HEK293T (cell line): ENCODE results near the gene APEX1.

Experiments used
- CTCF ChIA-PET: fragments of 350-600 bp; formaldehyde crosslinking; extraction: SDS; loops from one replicate; lab custom pipeline; 2021; ENCODE audit warnings: antibody characterized with exemption, inconsistent platforms; lab: Yijun Ruan, JAX
- POLR2A ChIA-PET: fragments of 350-600 bp; formaldehyde crosslinking; extraction: SDS; loops from one replicate; lab custom pipeline; 2020; ENCODE audit warnings: antibody characterized with exemption, inconsistent platforms; lab: Yijun Ruan, JAX
- DNase-seq: peaks from one replicate; pipeline ENCODE4 v3.0.0; 2012; ENCODE audit warnings: mixed read lengths; ENCODE audit errors: extremely low spot score
- ARNT ChIP-seq: fragments of 450-650 bp; IDR thresholded peaks from 2 replicates; pipeline ENCODE4 v1.6.1; 2017; ENCODE audit warnings: mild to moderate bottlenecking
- BHLHE40 ChIP-seq: fragments of 450-650 bp; IDR thresholded peaks from 2 replicates; pipeline ENCODE4 v1.6.1; 2016; ENCODE audit warnings: mild to moderate bottlenecking, moderate library complexity, borderline replicate concordance
- CTBP1 ChIP-seq: fragments of 450-650 bp; IDR thresholded peaks from 2 replicates; pipeline ENCODE4 v1.6.1; 2016; ENCODE audit warnings: borderline replicate concordance
- ELF4 ChIP-seq: fragments of 450-650 bp; IDR thresholded peaks from 2 replicates; pipeline ENCODE4 v1.6.1; 2017; ENCODE audit warnings: antibody characterized with exemption
- FOXA1 ChIP-seq: fragments of 450-650 bp; IDR thresholded peaks from 2 replicates; pipeline ENCODE4 v1.6.1; 2016; ENCODE audit warnings: mild to moderate bottlenecking
- FOXK2 ChIP-seq: fragments of 450-650 bp; IDR thresholded peaks from 2 replicates; pipeline ENCODE4 v1.6.1; 2016; ENCODE audit warnings: mild to moderate bottlenecking
- FOXM1 ChIP-seq: fragments of 450-650 bp; IDR thresholded peaks from 2 replicates; pipeline ENCODE4 v1.6.1; 2017; ENCODE audit warnings: mild to moderate bottlenecking, borderline replicate concordance
- HDGF ChIP-seq: fragments of 450-650 bp; IDR thresholded peaks from 2 replicates; pipeline ENCODE4 v1.6.1; 2017; ENCODE audit warnings: antibody characterized with exemption, borderline replicate concordance
- L3MBTL2 ChIP-seq: fragments of 450-650 bp; conservative IDR thresholded peaks from 2 replicates; pipeline ENCODE4 v1.6.1; 2016; ENCODE audit warnings: mild to moderate bottlenecking
- LEF1 ChIP-seq: fragments of 450-650 bp; IDR thresholded peaks from 2 replicates; pipeline ENCODE4 v1.6.1; 2017; ENCODE audit warnings: mild to moderate bottlenecking, borderline replicate concordance
- NFRKB ChIP-seq: fragments of 450-650 bp; IDR thresholded peaks from 2 replicates; pipeline ENCODE4 v1.6.1; 2016; ENCODE audit warnings: mild to moderate bottlenecking, moderate library complexity
- PKNOX1 ChIP-seq: fragments of 450-650 bp; IDR thresholded peaks from 2 replicates; pipeline ENCODE4 v1.6.1; 2016
- SP1 ChIP-seq: fragments of 450-650 bp; IDR thresholded peaks from 2 replicates; pipeline ENCODE4 v1.6.1; 2017
- SUZ12 ChIP-seq: fragments of 450-650 bp; IDR thresholded peaks from 2 replicates; pipeline ENCODE4 v1.6.1; 2016; ENCODE audit warnings: mild to moderate bottlenecking
- TARDBP ChIP-seq: fragments of 450-650 bp; IDR thresholded peaks from 2 replicates; pipeline ENCODE4 v1.6.1; 2016
- ZNF384 ChIP-seq: fragments of 450-650 bp; IDR thresholded peaks from 2 replicates; pipeline ENCODE4 v1.6.1; 2016

The APEX1 gene

GRCh38 chr14:20469890-20470602 is 15.0 kb downstream of the APEX1 start:
- peak; percentile 41 for TF ChIP-seq L3MBTL2
- no peak for TF ChIP-seq NFRKB
- POLR2A ChIA-PET: interaction anchor here (0.7 to 4.0 kb wide), 22 partner anchors 8 to 213 kb away, joined by 3 to 47 read pairs (median 4); partner anchors contain the start of genes APEX1, OSGEP, PARP2 and PIP4P1
- DNase-seq: peak; percentile 31
- CTCF ChIA-PET: interaction anchor here (0.5 to 0.9 kb wide), 4 partner anchors 8 to 140 kb away, joined by 3 to 6 read pairs (median 4); no protein-coding TSS in a partner anchor

- no peak for DNase-seq
- TF ChIP-seq NFRKB (no peak), ZNF384 (no peak), SUZ12 (no peak), ARNT (no peak), HDGF (no peak), FOXM1 (no peak)
- POLR2A ChIA-PET: interaction anchor here (1.4 to 4.0 kb wide), 8 partner anchors 10 to 140 kb away, joined by 3 to 47 read pairs (median 11); partner anchors contain the start of genes APEX1, OSGEP, PARP2 and PIP4P1
- CTCF ChIA-PET: no interaction called here
Observed at GRCh38 chr14:20470603-20470901, 15.5 kb downstream of the APEX1 start.

GRCh38 chr14:20472536-20473169 is 17.6 kb downstream of the APEX1 start:
- POLR2A ChIA-PET: no interaction called here
- DNase-seq: no peak
- TF ChIP-seq TARDBP (no peak), FOXA1 (no peak), PKNOX1 (no peak)
- CTCF ChIA-PET: interaction anchor here (0.6 kb wide), 1 partner anchor 158 kb away, joined by 3 read pairs; no protein-coding TSS in a partner anchor

GRCh38 chr14:20476776-20477175 is 21.8 kb downstream of the APEX1 start:
- TF ChIP-seq ZNF384: no peak
- no peak for TF ChIP-seq FOXA1
- TF ChIP-seq CTBP1: no peak
- no peak for TF ChIP-seq LEF1
- TF ChIP-seq FOXK2: no peak
- TF ChIP-seq ELF4: no peak
- CTCF ChIA-PET: no interaction called here
- DNase-seq: no peak
- POLR2A ChIA-PET: interaction anchor here (1.7 to 2.1 kb wide), 2 partner anchors 15 to 21 kb away, joined by 6 to 7 read pairs; partner anchors contain the start of genes APEX1 and PIP4P1

GRCh38 chr14:20477211-20477876 is 22.3 kb downstream of the APEX1 start:
- DNase-seq: no peak
- TF ChIP-seq LEF1: no peak
- ChIA-PET POLR2A (interaction anchor here (1.6 to 2.1 kb wide), 3 partner anchors 8 to 22 kb away, joined by 4 to 7 read pairs (median 6); partner anchors contain the start of genes APEX1, PIP4P1 and PNP), CTCF (interaction anchor here (0.6 kb wide), 1 partner anchor 164 kb away, joined by 5 read pairs; no protein-coding TSS in a partner anchor)

GRCh38 chr14:20478894-20479293 is 23.9 kb downstream of the APEX1 start:
- no peak for DNase-seq
- ChIA-PET CTCF (no interaction called here), POLR2A (interaction anchor here (1.6 to 2.1 kb wide), 2 partner anchors 9 to 17 kb away, joined by 4 to 7 read pairs; partner anchors contain the start of genes PIP4P1 and PNP)
- TF ChIP-seq LEF1: no peak
- no peak for TF ChIP-seq FOXA1
- TF ChIP-seq SUZ12: no peak
- no peak for TF ChIP-seq ARNT
- TF ChIP-seq FOXM1: no peak
- TF ChIP-seq ELF4: no peak
- TF ChIP-seq NFRKB: no peak
- no peak for TF ChIP-seq FOXK2
- TF ChIP-seq BHLHE40: no peak
- TF ChIP-seq SP1: no peak
- TF ChIP-seq ZNF384: no peak

GRCh38 chr14:20482382-20482781 is 27.4 kb downstream of the APEX1 start:
- CTCF ChIA-PET: no interaction called here
- POLR2A ChIA-PET: interaction anchor here (0.9 to 1.9 kb wide), 2 partner anchors 13 to 27 kb away, joined by 3 to 7 read pairs; partner anchors contain the start of genes APEX1 and PNP
- TF ChIP-seq HDGF (no peak), NFRKB (no peak), ZNF384 (no peak), FOXM1 (no peak), PKNOX1 (no peak), ELF4 (no peak), SP1 (no peak), ARNT (no peak), SUZ12 (no peak), CTBP1 (no peak), LEF1 (no peak), BHLHE40 (no peak), FOXK2 (no peak), TARDBP (no peak), L3MBTL2 (no peak), FOXA1 (no peak)
- no peak for DNase-seq
